Putamen (tissue), 1 donor: ENCODE measurements around the gene SAMD8.
A peak's percentile ranks its signal among the peaks of the same experiment; 100 is the strongest.

Source experiments
- DNase-seq: peaks from one replicate; pipeline ENCODE4 v3.0.0-alpha.2; 2016; ENCODE audit warnings: low spot score

SAMD8 gene

DNA sequence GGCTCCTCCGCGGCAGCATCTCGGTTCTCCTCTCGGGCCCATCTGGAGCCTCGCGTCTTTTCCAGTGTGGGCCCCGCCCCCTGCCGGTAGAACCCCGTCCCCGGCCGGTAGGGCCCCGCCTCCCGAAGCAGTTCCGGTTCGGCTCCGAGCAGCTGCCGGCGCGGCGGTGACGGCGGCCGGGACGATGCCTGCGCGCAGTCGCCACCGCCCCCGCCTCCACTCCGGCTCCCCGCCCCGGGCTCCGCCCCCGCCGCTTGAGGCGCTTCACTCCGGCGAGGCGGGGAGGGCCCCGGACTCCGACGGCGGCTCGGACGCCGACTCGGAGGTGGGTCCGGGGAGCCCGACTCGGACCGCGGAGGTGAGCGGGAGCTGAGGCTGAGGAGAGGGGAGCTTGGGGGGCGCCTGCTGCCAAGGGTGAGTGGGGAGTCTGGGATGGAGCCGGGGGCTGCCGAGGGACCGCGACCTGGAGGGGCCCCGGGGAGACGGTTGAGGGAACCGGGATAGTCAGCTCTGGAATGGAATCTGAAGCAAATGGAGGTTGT lies at the start of gene SAMD8:
TSS of gene SAMD8 (plus strand) at position 292 of the 542 bp plus-strand sequence. CDS start 38,873 bp downstream, outside the sequence.
- DNase-seq = peak; percentile 94

DNA sequence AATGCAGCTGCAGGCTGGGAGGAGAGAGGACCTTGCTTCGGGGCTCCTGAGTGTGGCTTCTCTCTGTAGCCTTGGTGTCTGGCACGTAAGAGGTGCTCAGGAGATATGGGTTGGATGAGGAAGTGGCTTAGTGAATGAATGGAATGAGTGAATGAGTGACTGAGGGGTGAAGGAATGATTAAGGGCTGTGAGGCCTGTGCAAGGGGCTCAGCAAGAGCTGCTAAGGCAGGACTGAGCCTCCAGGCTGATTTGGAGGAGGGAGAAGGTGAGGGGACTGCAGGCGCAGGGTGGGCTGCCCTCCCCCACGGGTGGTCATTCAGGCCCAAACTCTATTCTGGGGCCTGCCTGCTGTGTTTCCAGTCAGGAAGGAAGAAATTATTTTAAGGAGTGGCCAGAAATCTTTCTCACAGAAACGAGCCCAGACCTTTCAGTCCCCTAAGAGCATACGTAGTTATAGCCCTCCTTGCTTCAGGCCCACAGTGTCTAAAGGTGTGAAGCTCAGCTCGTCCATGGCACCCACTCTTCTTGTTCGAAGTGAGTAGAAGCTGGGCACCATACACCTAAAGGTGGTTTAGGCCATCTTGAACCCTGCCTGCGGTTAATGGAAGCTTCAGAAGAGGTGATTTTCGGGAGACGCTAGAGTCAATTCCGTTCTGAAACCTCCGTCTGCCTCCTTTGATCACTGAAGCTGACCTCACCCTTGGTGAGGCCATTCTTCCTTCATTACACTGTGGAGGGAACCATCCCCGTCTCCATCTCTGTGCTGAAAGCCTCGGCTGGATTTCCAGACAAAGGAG lies 49.5 kb upstream of the SAMD8 start:
- no peak for DNase-seq

DNA sequence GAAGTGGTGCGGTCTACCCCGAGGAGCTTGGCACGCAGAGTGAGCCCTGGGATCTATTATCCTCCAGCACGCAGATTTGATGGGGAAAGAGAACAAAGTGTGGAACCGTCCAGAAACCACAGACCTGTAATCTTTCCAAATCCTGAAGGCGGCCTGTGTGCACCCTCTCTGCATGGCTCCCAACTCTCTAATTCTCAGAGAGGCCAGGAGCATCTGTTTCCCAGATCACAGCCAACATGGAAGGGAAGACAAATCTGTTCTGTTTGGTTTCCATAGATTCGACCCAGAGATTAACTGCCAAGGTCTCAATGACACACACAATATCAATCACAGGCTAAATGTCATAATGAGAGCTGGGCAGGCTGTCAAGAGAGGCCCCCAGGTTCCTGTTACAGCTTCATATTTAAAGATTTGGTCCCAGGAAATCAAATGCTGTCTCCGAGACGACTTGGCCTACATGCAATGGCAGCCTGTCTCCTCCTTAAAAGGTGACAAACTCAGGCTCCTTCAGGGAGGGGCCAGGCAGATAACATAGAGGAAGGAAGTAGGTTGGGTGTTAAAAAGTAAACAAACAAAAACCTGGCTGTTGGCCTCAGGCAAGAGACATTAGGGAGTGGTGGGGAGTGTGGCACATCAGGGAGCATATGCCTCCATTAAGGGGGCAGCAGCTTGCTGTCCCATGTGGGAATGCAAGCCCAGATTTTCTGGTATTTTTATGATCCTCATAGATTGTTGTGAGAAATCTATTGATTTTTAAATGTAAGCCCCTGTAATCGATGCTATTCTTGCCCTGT lies 48.8 kb upstream of the SAMD8 start:
- no peak for DNase-seq

DNA sequence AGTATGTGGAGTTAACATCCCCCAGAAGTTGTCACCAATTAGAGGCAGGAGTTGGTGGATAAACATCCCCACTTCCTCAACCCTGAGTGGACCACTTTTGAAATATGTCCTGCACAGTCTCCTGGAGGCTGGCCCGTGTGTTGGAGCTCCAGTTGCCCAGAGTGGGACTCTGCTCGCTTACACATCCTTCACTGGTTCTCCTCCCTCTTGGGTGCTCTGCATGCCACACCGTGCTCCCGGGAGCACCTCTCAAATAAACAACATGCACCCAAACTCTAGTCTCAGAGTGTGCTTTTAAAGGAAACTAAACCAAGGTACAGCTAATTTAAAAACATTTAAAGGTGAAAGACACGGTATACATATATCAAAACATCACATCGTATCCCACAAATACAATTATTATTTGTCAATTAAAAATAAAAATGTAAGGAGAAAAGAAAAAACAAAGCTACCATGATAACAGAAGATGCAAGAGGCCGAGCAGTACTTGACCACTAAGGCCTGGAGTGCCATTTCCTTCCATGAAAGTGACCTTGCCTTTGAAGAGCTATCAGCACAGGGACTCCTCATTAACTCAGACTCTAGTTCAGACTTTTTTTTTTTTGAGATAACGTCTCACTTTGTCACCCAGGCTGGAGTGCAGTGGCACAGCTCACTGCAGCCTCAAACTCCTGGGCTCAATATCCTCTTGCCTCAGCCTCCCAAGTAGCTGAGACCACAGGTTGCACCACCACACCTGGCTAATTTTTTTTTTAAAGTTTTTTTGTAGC lies 47.8 kb upstream of the SAMD8 start:
- no peak for DNase-seq

DNA sequence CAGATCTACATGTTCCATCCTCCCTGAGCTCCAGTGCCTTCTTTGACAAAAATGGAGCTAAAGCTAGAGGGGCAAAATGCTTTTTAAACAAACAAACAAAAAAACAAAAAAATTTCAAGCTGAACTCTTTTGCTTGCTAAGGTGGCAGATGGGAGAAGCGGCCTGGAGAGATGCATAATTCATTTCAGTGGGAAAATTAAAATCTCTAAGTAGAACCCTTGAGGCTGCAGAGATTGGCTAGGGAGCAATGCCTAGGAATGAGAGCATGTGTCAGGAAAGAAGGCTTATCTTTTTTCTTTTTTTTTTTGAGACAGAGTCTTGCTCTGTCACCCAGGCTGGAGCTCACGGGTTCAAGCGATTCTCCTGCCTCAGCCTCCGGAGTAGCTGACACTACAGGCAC lies 46.4 kb upstream of the SAMD8 start:
- DNase-seq = no peak

DNA sequence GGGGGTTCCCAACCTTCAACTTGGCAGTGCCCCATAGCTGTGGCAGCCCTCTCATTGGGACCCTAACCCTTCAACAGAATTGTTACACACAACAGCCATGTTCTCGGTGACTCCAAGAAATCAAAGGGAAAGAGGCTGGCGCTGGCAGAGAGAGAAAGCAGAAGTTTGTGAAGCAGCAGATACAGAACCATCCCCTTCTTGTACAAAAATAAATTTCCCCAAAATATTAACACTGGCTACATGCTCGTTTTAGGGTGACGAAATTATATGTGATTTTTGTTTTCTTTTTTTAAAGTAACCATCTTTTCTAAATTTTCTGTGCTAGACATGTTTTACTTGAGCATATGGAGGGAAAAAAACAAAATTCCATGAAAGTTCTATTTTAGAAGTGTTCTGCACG lies 45.2 kb upstream of the SAMD8 start:
- DNase-seq = no peak

DNA sequence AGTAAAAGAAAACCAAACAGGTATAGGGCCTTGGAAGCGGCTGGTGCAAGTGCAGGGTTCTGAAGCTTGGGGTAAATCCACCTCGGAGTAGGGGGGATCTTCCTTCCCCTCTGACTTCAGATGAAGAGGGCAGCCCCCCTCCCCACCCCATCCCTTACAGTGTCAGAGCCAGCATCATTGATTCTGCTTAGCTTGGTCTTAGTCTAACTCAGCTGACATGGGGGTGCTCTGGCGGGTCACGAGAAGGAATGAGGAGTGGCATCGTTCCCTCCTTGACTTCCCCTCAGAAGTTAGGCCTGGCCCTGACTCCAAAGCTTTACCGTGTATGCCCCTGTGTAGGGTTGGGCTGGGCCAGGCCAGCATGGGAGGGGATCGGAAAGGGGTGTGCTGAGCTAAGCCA lies 44.2 kb upstream of the SAMD8 start:
- DNase-seq = no peak

DNA sequence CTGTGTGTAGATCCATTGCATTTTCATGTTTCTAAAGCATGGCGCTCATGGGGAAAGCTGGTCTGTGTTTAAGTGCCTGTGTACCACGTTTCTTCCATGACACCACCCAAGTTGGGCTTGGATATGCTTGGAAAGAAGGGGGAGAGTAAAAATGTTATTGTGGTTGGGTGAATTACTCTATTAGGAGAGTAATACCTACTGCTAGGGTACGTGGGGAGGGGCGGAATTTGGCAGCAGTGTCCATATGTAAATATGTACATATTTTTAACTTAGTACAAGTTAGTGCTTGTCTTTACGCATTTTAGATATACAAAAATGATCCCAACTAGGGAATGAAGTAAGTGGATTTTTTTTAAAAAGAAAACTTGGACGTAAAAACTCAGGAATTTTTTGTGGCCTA lies 42.9 kb upstream of the SAMD8 start:
- DNase-seq = no peak

DNA sequence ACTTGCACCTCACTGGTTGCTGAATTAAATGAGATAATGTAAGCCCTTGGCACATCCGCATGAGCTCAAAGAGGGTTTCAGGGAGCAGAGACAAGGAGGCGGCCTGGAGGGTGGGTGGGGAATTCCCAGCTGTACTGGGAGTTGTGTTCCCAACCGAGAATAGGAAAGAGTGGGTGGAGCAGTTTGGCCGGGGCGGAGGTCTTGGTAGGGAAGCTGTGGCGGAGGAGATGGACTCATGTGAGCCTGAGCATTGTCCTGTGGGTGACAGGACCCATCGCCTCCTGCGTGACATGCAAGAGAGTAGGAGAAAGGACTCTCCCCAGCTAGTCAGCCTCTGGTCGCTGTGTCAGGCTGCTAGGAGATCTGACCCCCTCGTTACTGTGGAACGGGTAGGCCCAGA lies 41.0 kb upstream of the SAMD8 start:
- DNase-seq = no peak

DNA sequence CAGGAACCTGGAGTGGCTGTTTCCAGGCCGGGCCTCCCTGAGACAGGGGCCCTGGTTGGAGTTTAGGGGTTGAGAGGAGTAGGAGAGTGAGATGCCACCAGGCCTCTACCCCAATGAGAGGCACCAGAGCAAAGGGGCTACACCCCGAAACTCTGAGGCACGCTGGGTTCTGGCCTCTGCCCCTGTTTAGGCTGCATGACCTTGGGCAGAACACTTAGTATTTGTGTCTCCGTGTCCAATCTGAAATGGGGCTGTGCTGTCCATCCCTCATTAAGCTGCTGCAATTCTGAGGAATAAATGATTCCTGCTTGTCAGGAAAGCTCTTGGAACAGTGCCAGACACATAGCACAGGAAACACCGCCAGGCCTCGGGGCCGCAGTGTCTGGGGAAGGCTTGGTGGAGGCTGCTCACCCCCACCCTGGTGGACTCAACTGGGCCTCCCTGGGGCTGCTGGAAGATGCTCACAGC lies 40.5 kb upstream of the SAMD8 start:
- no peak for DNase-seq

DNA sequence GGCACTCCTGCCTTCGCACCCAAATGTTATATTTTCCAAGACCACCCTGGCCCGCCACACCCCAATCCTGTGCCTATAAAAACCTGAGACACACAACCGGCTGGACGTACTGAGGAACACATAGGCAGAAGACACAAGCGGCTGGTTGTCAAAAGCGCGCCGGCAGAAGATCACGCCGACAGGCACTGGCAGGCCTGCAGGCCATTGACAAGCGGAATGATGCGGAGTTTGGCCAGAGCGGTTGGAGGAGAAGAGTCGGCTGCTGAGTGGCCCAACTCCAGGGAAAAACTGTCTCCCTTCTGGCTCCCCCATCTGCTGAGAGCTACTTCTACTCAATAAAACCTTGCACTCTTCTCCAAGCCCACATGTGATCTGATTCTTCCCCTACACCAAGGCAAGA lies 39.7 kb upstream of the SAMD8 start:
- no peak for DNase-seq

DNA sequence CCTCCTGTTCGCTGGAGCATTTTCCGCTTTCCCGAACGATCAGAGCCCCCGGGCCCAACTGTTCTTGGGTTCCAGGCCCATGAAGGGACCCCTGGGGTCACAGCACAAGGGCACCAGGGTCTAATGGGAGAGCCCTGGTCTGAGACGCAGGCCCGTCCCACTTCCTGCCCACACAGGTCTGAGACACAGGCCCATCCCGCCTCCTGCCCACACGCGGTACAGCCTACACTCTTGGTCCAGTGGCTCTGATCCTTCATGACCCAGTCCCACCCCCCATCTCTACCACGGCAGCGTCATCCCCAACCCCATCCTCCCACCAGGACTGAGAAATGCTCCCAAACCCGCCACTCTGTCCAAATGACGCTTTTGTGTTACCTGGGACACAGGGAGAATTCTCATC lies 38.7 kb upstream of the SAMD8 start:
- no peak for DNase-seq

DNA sequence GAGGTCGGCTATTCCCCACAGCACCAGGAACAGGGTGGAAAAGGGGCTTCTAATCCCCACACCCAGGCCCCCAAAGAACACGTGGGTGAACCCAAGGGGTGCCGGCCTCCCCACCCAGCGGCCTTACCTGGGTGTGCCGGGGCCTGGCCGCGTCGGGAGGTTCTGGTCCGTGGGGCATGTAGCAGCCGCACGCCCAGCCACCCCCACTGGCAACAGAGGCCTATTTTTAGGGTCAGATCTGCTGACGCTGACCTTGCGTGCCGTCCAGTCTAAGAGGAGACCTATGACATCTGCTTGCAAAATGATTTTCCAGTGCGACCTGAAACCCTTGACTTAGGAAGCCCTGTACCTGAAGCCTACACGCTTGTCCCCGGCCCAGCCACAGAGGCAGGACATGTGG lies 38.0 kb upstream of the SAMD8 start:
- DNase-seq = no peak

DNA sequence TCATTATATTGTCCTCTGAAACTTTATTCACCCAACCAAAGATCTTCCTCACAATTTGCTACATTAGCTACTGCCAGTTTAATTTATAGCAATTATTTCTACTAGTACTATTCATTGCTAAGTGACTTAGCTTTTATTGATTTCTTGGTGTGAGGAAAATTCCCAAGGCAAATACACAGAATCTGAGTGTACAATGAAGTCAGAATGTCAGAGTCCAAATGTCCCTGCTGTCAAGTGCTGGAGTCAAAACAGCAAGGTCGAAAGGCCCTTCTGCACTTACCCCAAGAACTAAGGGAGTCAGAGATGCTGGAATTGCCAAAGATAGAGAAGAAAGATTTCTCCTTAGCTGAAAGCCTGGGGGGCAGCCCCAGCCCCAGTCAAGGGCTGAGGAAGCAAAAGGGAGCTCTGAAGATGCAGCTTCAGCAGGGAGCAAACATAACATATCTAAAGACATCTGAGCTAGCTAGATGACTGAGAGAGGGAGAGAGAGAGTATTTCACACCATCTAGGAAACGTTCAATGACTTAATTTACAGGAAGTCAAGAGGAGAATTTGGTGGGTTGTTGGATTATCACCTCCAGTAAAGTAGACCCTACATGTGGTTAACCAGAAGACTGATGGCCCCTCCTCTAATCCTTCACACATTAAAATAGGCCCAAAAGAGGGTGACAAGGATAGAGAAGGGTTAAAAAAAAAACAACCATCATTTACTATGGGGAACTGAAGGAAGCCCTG lies 36.6 kb upstream of the SAMD8 start:
- no peak for DNase-seq

DNA sequence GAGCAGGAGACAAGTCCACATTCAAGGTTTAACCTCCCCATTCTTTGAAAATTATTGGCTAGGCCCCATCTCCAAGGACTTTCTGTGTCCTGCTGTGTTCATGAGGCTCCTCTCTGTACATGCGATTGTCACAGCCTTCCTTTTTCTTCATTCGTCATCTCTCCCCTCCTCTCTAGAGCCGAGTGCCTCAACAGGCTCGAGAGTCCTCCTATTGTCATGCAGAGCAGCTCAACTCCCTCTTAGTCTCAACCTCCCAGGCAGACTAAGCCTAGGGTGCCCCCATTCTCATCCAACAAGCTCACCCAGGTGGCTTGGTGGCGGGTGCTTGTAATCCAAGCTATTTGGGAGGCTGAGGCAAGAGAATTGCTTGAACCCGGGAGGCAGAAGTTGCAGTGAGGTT lies 35.1 kb upstream of the SAMD8 start:
- DNase-seq = no peak

DNA sequence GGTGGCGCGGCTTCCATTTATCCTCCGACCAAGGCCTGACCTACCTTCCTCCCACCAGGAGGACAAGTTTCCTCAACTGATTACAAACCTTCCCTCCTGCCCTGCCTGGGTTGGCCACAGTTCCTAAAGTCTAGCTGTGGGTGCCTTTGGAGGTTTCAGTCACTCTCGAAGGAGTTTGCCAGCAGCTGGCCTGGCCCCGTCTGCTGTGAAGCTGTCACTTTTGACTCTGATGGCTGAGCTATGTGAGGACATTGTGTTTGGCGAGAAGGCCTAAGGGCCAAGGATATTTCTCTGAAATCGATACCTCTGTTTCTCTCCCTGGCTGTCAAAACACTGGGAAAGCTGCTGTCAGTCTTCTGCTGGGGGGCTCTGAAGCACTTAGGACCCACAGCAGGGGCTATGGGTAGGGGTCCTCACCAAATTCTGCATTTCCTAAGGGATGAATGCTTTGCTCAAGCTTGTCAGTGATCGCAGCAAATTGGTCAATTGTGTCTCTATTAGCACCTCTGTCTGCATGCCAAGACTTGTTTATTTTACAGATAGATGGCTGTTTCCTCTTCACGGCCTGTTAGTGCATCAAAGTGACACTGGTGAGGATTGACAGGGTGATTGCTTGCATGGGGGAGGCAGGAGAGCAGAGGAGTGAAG lies 31.9 kb upstream of the SAMD8 start:
- DNase-seq = no peak

DNA sequence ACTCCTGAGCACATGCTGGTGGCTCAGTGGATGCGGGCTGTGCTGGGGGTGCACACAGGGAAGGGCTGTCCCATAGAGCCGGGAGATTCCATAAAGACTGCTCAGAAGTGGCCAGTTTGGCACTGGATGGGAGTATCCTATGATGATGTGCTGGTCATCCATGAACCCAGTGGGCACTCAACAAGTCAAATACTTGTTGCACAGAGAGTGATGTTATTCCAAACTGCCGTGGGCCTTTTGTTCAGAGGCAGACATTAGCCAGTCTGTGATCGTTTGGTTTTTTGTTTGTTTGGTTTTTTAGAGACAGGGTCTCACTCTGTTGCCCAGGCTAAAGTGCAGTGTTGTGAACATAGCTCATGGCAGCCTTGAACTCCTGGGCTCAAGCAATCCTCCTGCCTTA lies 30.9 kb upstream of the SAMD8 start:
- no peak for DNase-seq

DNA sequence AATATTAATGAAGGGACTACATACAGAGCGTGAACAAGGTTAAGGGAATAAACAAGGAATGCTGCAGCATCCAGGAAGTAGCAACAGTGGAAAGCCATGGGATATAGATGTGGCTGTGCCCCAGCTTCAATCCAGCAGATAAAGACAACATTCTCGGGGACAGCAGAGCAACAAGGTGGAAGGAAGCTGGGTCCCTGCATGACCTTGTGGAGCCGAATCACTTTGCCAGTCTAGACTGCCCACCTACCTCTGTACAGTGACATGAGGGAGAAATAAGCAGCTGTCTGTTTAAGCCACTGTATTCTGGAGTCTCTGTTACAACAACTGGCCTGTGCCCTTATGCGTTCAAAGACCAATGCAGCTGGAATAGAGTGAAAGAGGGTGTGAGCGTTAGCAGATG lies 30.1 kb upstream of the SAMD8 start:
- no peak for DNase-seq

DNA sequence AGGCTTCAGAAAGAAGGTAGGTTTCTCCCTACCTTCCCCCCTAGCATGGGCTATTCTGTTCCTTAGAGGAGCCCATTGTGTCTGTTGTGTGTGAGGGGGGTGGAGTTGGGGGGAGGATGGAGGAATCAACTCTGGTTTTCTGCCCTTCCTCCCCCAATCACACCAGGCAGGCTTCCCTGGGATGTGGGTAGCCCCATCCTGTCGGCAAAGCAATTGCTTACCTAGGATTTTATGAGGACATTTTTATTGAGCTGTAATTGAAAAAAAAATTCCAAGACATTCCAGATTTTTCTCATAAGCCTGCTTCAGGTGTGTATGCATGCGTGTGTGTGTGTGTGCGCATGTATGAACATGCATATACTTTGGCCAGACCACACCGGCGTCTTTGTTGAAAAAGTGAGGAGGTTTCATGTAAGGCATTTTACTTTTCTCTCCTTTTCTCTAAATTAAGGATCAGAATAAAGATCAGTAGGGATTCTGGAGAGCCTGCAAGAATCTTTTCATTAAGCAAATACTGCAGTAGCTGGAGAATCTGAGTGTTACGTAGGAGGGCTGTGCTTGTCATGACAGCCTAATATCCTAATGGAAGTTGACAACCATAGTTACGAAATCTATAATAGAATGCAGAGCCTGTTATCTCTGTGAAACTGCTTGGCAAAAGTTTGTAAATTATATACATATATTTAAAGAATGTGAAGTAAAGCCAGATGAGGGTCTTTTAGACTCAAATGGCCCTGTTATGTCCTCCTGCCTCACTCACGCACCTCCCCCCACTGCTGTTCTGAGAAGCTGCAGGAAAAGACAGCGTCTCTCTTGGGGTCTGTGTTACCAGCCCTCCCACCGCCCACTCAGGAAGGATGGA lies 27.3 kb upstream of the SAMD8 start:
- peak; percentile 58 for DNase-seq

DNA sequence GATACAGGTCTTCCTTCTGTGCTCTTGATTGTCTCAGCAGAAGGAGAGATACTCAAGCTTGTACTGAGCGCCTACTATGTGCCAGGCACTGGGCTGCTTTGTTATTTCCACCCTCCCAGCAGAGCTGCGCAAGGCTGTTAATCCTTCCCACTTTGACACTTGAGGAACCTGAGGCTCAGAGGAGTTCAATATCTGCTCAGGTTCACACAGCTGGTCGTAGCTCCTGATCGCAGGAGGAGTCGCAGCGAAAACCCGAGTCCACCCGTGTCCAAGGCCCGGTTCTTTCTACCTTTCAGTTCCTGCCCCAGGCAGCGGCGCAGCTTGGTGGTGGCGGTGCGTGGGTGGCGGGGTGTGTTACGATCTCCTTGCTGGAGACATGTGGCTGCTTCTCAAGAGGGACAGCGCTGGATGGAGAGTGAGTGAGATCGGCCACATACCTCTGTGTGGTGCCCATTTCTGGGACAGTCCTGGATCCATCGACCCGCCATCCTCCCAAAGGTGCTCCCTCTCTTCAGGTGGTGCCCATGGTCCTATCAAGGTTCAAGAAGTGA lies 26.5 kb upstream of the SAMD8 start:
- DNase-seq = no peak
